H9 (cell line): ENCODE results near the gene MOB1B. TPM values are rescaled to one million over a fixed set of nuclear protein-coding genes. Genes with fewer than 3 reads are reported as not detected.

Experiments
- DNase-seq: peaks from one replicate; pipeline ENCODE4 v3.0.0-alpha.2; 2017
- H2AFZ ChIP-seq: one replicate; pipeline ENCODE4 v1.6.1; 2013; ENCODE audit warnings: mild to moderate bottlenecking, low read length, control low read depth, moderate library complexity
- H2AK5ac ChIP-seq: 2 replicates; pipeline ENCODE4 v1.6.1; 2013; ENCODE audit warnings: low read length, control low read depth, mixed read lengths; ENCODE audit not compliant: insufficient read length
- H2BK120ac ChIP-seq: one replicate; pipeline ENCODE4 v1.6.1; 2013; ENCODE audit warnings: low read depth, mild to moderate bottlenecking, low read length, control low read depth, inconsistent platforms; ENCODE audit not compliant: poor library complexity, severe bottlenecking
- H2BK12ac ChIP-seq: 2 replicates; pipeline ENCODE4 v1.6.1; 2013; ENCODE audit warnings: low read length, control low read depth, mixed read lengths, low read depth; ENCODE audit not compliant: insufficient read length
- H2BK15ac ChIP-seq: 2 replicates; pipeline ENCODE4 v1.6.1; 2013; ENCODE audit warnings: low read depth, low read length, control low read depth
- H2BK20ac ChIP-seq: one replicate; pipeline ENCODE4 v1.6.1; 2013; ENCODE audit warnings: low read depth, mild to moderate bottlenecking, low read length, control low read depth, inconsistent platforms; ENCODE audit not compliant: poor library complexity, severe bottlenecking
- H2BK5ac ChIP-seq: 2 replicates; pipeline ENCODE4 v1.6.1; 2013; ENCODE audit warnings: low read length, control low read depth, mixed read lengths; ENCODE audit not compliant: insufficient read length
- H3K14ac ChIP-seq: 2 replicates; pipeline ENCODE4 v1.6.1; 2013; ENCODE audit warnings: low read length, control low read depth; ENCODE audit not compliant: insufficient read depth
- H3K18ac ChIP-seq: 2 replicates; pipeline ENCODE4 v1.6.1; 2013; ENCODE audit warnings: low read depth, mild to moderate bottlenecking, mixed read lengths, low read length, control low read depth; ENCODE audit not compliant: insufficient read length
- H3K23ac ChIP-seq: 2 replicates; pipeline ENCODE4 v1.6.1; 2013; ENCODE audit warnings: low read length, control low read depth, mixed read lengths, low read depth; ENCODE audit not compliant: insufficient read length
- H3K23me2 ChIP-seq: 2 replicates; pipeline ENCODE4 v1.6.1; 2013; ENCODE audit warnings: low read depth, mild to moderate bottlenecking, mixed read lengths, low read length, control low read depth; ENCODE audit not compliant: insufficient read length, poor library complexity, severe bottlenecking
- H3K27ac ChIP-seq: 2 replicates; pipeline ENCODE4 v1.5.1; 2013; ENCODE audit warnings: low read length, control low read depth, mixed read lengths, low read depth; ENCODE audit not compliant: insufficient read length
- H3K27me3 ChIP-seq: 2 replicates; pipeline ENCODE4 v1.6.1; 2013; ENCODE audit warnings: low read length, control low read depth, inconsistent platforms; ENCODE audit not compliant: insufficient read depth
- H3K4ac ChIP-seq: 2 replicates; pipeline ENCODE4 v1.6.1; 2013; ENCODE audit warnings: low read depth, mild to moderate bottlenecking, control low read depth, inconsistent platforms, low read length, moderate library complexity
- H3K4me1 ChIP-seq: 2 replicates; pipeline ENCODE4 v1.6.1; 2013; ENCODE audit warnings: low read length, control low read depth, inconsistent platforms; ENCODE audit not compliant: insufficient read depth
- H3K4me2 ChIP-seq: 2 replicates; pipeline ENCODE4 v1.6.1; 2013; ENCODE audit warnings: low read length, control low read depth, mixed read lengths; ENCODE audit not compliant: insufficient read length, insufficient read depth
- H3K56ac ChIP-seq: 2 replicates; pipeline ENCODE4 v1.6.1; 2013; ENCODE audit warnings: low read depth, mild to moderate bottlenecking, mixed read lengths, low read length, control low read depth; ENCODE audit not compliant: insufficient read length
- H3K79me1 ChIP-seq: 2 replicates; pipeline ENCODE4 v1.6.1; 2013; ENCODE audit warnings: low read depth, mild to moderate bottlenecking, moderate library complexity, low read length, control low read depth, inconsistent platforms; ENCODE audit not compliant: insufficient read depth, poor library complexity, severe bottlenecking
- H3K79me2 ChIP-seq: 2 replicates; pipeline ENCODE4 v1.6.1; 2013; ENCODE audit warnings: low read length, control low read depth, inconsistent platforms; ENCODE audit not compliant: insufficient read depth
- H3K9ac ChIP-seq: 2 replicates; pipeline ENCODE4 v1.6.1; 2013; ENCODE audit warnings: low read length, control low read depth, mixed read lengths; ENCODE audit not compliant: insufficient read length; ENCODE audit errors: extremely low read depth
- H3K9me3 ChIP-seq: one replicate; pipeline ENCODE4 v1.6.1; 2013; ENCODE audit warnings: low read depth, low read length, inconsistent platforms; ENCODE audit not compliant: control insufficient read depth
- H3T11ph ChIP-seq: one replicate; pipeline ENCODE4 v1.6.1; 2013; ENCODE audit warnings: mild to moderate bottlenecking, low read length, control low read depth, inconsistent platforms
- H4K20me1 ChIP-seq: one replicate; pipeline ENCODE4 v1.6.1; 2013; ENCODE audit not compliant: control insufficient read depth, insufficient read length, insufficient read depth
- H4K5ac ChIP-seq: 2 replicates; pipeline ENCODE4 v1.6.1; 2013; ENCODE audit warnings: low read depth, mild to moderate bottlenecking, mixed read lengths, low read length, control low read depth; ENCODE audit not compliant: insufficient read length
- H4K8ac ChIP-seq: replicated peaks from 2 replicates; pipeline ENCODE4 v1.6.1; 2013; ENCODE audit warnings: low read length, control low read depth, mixed read lengths, low read depth; ENCODE audit not compliant: insufficient read length
- H4K91ac ChIP-seq: 2 replicates; pipeline ENCODE4 v1.6.1; 2013; ENCODE audit warnings: low read depth, mild to moderate bottlenecking, moderate library complexity, mixed read lengths, low read length, control low read depth; ENCODE audit not compliant: insufficient read length
- H3K27ac Mint-ChIP-seq, 3 experiments: 2 replicates in 2 of 3; 3 replicates in 1 of 3; pipeline ENCODE4 v1.8.0; 2020 to 2021; ENCODE audit warnings: mixed read lengths in 3 of 3, mild to moderate bottlenecking in 1 of 3, moderate library complexity in 1 of 3
- H3K27me3 Mint-ChIP-seq: 2 replicates; pipeline ENCODE4 v1.8.0; 2021; ENCODE audit warnings: low read depth, mild to moderate bottlenecking, moderate library complexity, mixed read lengths
- H3K36me3 Mint-ChIP-seq, 3 experiments: 2 replicates in 2 of 3; 3 replicates in 1 of 3; pipeline ENCODE4 v1.8.0; 2020 to 2021; ENCODE audit warnings: low read depth in 3 of 3, mixed read lengths in 3 of 3; ENCODE audit not compliant: insufficient read depth in 1 of 3
- H3K4me1 Mint-ChIP-seq, 2 experiments: 2 replicates each; pipeline ENCODE4 v1.8.0; 2020; ENCODE audit warnings: mixed read lengths in 2 of 2
- H3K4me3 Mint-ChIP-seq, 2 experiments: 2 replicates in 1 of 2; 3 replicates in 1 of 2; pipeline ENCODE4 v1.8.0; 2020 to 2021; ENCODE audit warnings: mild to moderate bottlenecking in 2 of 2, mixed read lengths in 2 of 2, moderate library complexity in 1 of 2
- H3K9me3 Mint-ChIP-seq, 2 experiments: 2 replicates in 1 of 2; 3 replicates in 1 of 2; pipeline ENCODE4 v1.8.0; 2020; ENCODE audit warnings: mild to moderate bottlenecking in 2 of 2, mixed read lengths in 2 of 2, moderate library complexity in 1 of 2
- WGBS: extraction: QIAGEN DNeasy Blood & Tissue Kit; methylation state at CpG from one replicate; pipeline ENCODE4 v1.1.7; 2013; ENCODE audit warnings: missing lambda C conversion rate, low lambda C conversion rate, mixed read lengths; ENCODE audit not compliant: insufficient read length; ENCODE audit errors: extremely low coverage; 5-methylcytosine and 5-hydroxymethylcytosine counted together
- total RNA-seq: library from RNA; stranded (reverse); gene quantifications from 2 replicates; pipeline ENCODE4 v1.2.1, GENCODE V29; 2021
- TF ChIP-seq, protein P1 (sequence below): fragments of 200-600 bp; sonication (generic); conservative IDR thresholded peaks from 3 replicates; pipeline ENCODE4 v1.8.0; 2021; ENCODE audit warnings: antibody characterized with exemption, mild to moderate bottlenecking

The MOB1B gene
- total RNA-seq, 1 experiment from 2014 or later: 30.3 TPM

DNA sequence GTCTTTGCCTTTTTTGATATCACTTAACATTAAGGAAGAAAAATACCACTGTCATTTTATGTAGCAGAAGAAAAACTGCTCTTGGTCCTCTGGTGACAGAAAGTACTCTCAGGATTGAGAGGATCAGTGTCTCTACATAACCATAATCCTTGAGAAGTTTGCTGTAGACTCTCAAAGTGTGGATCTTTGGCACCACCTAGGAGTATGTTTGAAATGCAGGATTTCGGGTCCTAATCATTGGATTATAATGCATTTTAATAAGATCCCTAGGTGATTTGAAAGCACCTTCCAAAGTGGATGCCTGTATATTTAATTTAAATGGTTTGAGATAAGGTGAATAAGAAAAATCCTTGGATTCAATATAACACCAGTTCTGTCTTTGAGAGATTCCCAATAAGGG is 23.2 kb downstream of the MOB1B start:
- Histone ChIP-seq H3T11ph (no peak overlapping the region), H4K20me1 (no peaks in the 10 kb centered on the region), H2BK15ac (no peak overlapping the region), H3K23me2 (no peaks in the 10 kb centered on the region), H2BK120ac (no peak overlapping the region), H3K79me1 (peaks cover 6% of the 10 kb centered on the region), H3K9ac (no peak overlapping the region), H3K23ac (no peak overlapping the region), H3K4me1 (peaks cover 7% of the 10 kb centered on the region; the same call in 1 of the 2 replicates), H3K9me3 (no peaks in the 10 kb centered on the region), H3K18ac (no peak overlapping the region), H3K56ac (no peak overlapping the region), H4K91ac (no peak overlapping the region), H2AK5ac (no peak overlapping the region), H3K27me3 (no peaks in the 10 kb centered on the region; the same call in 1 of the 2 replicates), H2BK5ac (no peak overlapping the region), H3K4me2 (no peak overlapping the region), H3K79me2 (peaks cover 10% of the 10 kb centered on the region; the same call in 1 of the 2 replicates), H3K4ac (no peak overlapping the region), H2AFZ (no peak overlapping the region), H4K5ac (no peak overlapping the region), H3K14ac (no peak overlapping the region), H2BK20ac (no peak overlapping the region), H2BK12ac (no peak overlapping the region), H4K8ac (no peak overlapping the region), H3K27ac (no peak overlapping the region)
- no CpG with 5 or more reads among the region's 1 CpG for WGBS
- TF ChIP-seq, protein P1, sequence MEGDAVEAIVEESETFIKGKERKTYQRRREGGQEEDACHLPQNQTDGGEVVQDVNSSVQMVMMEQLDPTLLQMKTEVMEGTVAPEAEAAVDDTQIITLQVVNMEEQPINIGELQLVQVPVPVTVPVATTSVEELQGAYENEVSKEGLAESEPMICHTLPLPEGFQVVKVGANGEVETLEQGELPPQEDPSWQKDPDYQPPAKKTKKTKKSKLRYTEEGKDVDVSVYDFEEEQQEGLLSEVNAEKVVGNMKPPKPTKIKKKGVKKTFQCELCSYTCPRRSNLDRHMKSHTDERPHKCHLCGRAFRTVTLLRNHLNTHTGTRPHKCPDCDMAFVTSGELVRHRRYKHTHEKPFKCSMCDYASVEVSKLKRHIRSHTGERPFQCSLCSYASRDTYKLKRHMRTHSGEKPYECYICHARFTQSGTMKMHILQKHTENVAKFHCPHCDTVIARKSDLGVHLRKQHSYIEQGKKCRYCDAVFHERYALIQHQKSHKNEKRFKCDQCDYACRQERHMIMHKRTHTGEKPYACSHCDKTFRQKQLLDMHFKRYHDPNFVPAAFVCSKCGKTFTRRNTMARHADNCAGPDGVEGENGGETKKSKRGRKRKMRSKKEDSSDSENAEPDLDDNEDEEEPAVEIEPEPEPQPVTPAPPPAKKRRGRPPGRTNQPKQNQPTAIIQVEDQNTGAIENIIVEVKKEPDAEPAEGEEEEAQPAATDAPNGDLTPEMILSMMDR: no peak
- no peak overlapping the region for H3K4me3 Mint-ChIP-seq
- no peaks in the 10 kb centered on the region for H3K27me3 Mint-ChIP-seq
- H3K4me1 Mint-ChIP-seq: peaks cover 48 to 50% of the 10 kb centered on the region in 2 experiments
- DNase-seq: no peak
- peaks cover 8 to 21% (median 10%) of the 10 kb centered on the region in 3 experiments for H3K36me3 Mint-ChIP-seq
- H3K9me3 Mint-ChIP-seq: peaks cover 6 to 10% of the 10 kb centered on the region in 2 experiments
- peak overlapping the region in 2 of 3 experiments; percentile 49 to 86; a peak in 2 of 7 replicates for H3K27ac Mint-ChIP-seq
